Measurements from ENCODE around the gene SHOX.
"Not testable (repeated sequence)": the region's sequence is repeated elsewhere in the genome, so short reads cannot be mapped to it uniquely, and the experiment has no call there.

- TF ChIP-seq POLR2A, CTCF (IDR thresholded peaks at IDR 0.05): not testable (repeated sequence)
Observed at GRCh38 chrX:604616-605015, 26.0 kb upstream of the SHOX start.
